Measurements from ENCODE around the gene FBXO33.

FBXO33 gene

DNA sequence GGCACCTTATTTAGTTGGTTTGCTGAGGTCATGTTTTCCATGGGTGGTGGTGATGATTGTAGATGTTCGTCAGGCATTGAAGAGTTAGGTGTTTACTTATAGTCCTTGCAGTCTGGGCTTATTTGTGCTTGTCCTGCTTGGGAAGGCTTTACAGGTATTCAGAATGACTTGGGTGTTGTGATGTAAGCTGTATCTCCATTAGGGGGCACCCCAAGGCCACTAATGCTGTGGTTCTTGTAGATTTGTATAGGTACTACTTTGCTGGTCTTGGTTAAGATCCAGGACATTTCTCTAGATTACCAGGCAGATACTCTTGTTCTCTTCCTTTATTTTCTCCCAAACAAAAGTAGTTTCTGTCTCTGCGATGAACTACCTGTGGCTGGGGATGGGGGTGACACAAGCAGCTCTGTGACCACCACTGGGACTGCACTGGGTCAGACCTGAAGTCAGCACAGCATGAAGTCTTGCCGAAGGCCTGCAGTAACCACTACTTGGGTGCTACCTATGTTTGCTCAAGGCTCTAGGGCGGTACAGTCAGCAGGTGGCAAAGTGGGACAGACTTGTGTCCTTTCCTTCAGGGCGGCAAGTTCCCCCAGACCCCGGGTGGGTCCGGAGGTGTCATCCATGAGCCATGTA is 35.8 kb upstream of the FBXO33 start:
- H3K4me3 ChIP-seq (ENCODE audit: low read depth, low read length): no peak overlapping the region
- H2AFZ ChIP-seq: no peak overlapping the region
- H3K4me1 ChIP-seq: no peaks in the 10 kb centered on the region
- H3K27me3 ChIP-seq (ENCODE audit: control insufficient read depth, insufficient read depth, low read length): no peaks in the 10 kb centered on the region
- TF ChIP-seq, protein P1, sequence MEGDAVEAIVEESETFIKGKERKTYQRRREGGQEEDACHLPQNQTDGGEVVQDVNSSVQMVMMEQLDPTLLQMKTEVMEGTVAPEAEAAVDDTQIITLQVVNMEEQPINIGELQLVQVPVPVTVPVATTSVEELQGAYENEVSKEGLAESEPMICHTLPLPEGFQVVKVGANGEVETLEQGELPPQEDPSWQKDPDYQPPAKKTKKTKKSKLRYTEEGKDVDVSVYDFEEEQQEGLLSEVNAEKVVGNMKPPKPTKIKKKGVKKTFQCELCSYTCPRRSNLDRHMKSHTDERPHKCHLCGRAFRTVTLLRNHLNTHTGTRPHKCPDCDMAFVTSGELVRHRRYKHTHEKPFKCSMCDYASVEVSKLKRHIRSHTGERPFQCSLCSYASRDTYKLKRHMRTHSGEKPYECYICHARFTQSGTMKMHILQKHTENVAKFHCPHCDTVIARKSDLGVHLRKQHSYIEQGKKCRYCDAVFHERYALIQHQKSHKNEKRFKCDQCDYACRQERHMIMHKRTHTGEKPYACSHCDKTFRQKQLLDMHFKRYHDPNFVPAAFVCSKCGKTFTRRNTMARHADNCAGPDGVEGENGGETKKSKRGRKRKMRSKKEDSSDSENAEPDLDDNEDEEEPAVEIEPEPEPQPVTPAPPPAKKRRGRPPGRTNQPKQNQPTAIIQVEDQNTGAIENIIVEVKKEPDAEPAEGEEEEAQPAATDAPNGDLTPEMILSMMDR (IDR thresholded peaks at IDR 0.05): no peak
- H3K36me3 ChIP-seq (ENCODE audit: control insufficient read depth, insufficient read depth, low read length): no peaks in the 10 kb centered on the region
- H3K4me2 ChIP-seq (ENCODE audit: low read length): no peak overlapping the region
- H3K27ac ChIP-seq: no peak overlapping the region
- H3K9ac ChIP-seq: no peak overlapping the region
- no peaks in the 10 kb centered on the region for H3K9me3 ChIP-seq (ENCODE audit: control insufficient read depth, low read length)
- H3K79me2 ChIP-seq: no peaks in the 10 kb centered on the region

DNA sequence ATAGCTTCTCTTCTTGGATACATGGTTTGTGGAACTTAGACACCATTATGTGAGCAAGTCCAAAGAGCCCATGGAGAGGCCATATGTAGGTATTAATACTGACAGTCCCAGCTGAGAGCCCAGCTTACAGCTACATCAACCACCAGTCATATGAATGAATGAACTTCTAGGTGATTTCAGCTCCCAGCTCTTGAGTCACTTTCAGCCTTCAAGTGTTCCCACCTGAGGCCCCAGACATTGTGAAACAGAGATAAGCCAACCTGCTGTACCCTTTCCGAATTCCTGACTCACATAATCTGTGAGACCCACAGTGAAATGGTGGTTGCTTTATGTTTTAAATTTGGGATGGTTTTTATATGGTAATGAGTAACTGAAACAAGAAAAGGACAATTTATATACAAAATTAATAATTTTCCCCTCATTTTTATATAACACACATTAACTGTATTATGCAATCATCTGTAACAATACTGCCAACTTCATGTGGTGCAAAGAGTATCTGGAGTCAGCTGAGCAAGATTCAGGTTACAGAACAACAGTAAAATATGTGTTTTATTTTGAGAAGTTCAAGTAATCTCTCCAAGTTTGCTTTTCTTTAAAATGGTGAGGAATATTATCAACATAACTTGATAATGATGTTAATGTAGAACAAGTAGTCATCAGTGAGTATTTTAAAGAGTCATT is 27.7 kb upstream of the FBXO33 start:
- H3K9ac ChIP-seq: no peak overlapping the region
- H3K4me2 ChIP-seq (ENCODE audit: low read length): no peak overlapping the region
- no peaks in the 10 kb centered on the region for H3K27me3 ChIP-seq (ENCODE audit: control insufficient read depth, insufficient read depth, low read length)
- no peaks in the 10 kb centered on the region for H3K79me2 ChIP-seq
- H3K4me3 ChIP-seq (ENCODE audit: low read depth, low read length): no peak overlapping the region
- no peaks in the 10 kb centered on the region for H3K36me3 ChIP-seq (ENCODE audit: control insufficient read depth, insufficient read depth, low read length)
- no peak overlapping the region for H2AFZ ChIP-seq
- H3K9me3 ChIP-seq (ENCODE audit: control insufficient read depth, low read length): no peaks in the 10 kb centered on the region
- TF ChIP-seq, protein P1 (IDR thresholded peaks at IDR 0.05): no peak
- no peaks in the 10 kb centered on the region for H3K4me1 ChIP-seq
- H3K27ac ChIP-seq: no peak overlapping the region

DNA sequence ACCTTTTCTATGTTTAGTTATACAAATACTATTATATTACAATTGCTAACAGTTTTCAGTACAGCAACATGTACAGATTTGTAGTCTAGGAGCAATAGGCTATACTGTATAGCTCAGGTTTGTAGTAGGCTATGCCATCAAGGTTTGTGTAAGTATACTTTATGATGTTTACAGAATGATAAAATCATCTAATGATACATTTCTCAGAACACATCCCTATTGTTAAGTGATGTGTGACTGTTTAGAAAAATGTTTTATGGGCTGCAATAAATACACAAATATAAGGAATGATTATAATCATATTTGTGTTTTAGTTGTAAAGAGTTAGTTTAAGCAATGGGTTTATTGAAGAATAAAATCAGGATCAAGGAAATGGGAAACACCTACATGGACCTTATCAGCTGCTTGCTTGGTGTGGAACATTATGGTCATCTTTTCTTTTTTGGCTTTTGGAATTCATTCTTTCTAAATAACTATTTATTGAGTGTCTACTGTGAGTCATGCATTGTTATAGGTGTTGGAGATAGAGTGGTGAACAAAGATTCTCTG is 24.5 kb upstream of the FBXO33 start:
- no peak overlapping the region for H3K27ac ChIP-seq
- no peaks in the 10 kb centered on the region for H3K36me3 ChIP-seq (ENCODE audit: control insufficient read depth, insufficient read depth, low read length)
- H3K4me1 ChIP-seq: no peaks in the 10 kb centered on the region
- H2AFZ ChIP-seq: no peak overlapping the region
- H3K9me3 ChIP-seq (ENCODE audit: control insufficient read depth, low read length): no peaks in the 10 kb centered on the region
- no peak overlapping the region for H3K9ac ChIP-seq
- TF ChIP-seq, protein P1 (IDR thresholded peaks at IDR 0.05): no peak
- H3K4me2 ChIP-seq (ENCODE audit: low read length): no peak overlapping the region
- H3K27me3 ChIP-seq (ENCODE audit: control insufficient read depth, insufficient read depth, low read length): no peaks in the 10 kb centered on the region
- no peak overlapping the region for H3K4me3 ChIP-seq (ENCODE audit: low read depth, low read length)
- no peaks in the 10 kb centered on the region for H3K79me2 ChIP-seq

DNA sequence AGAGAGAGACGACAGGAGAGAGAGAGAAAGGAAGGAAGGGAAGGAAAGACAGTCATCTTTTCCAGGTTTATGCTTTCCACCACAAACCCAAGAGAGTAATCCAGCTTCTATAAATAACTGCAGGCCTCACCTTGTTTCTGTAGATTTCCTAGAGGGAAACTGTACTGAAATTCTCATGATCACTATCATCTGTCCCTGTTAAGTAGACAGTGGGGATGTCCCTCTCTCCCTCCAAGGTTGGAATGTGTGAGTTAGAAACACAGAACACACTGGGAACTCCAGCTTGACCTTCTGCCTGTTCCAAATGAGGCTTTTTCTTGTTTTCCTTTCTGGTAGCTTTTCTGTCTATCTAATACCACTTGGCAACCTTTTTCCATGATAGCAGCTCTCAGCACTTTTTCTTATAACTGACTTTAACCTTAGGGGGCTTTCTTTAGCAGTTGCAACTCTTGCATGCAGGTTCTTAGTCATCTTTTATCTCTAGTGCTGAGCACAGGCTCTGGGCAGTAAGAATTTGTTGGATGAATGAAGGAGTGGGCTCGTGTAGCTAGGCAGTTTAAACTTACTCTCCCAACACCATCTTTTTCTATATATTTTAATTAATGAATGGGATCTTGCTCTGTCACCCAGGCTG is 22.8 kb upstream of the FBXO33 start:
- TF ChIP-seq, protein P1 (IDR thresholded peaks at IDR 0.05): no peak
- Histone ChIP-seq H3K4me2 (ENCODE audit: low read length) (no peak overlapping the region), H3K4me3 (ENCODE audit: low read depth, low read length) (no peak overlapping the region), H3K9ac (no peak overlapping the region), H3K27ac (no peak overlapping the region), H3K9me3 (ENCODE audit: control insufficient read depth, low read length) (no peaks in the 10 kb centered on the region), H2AFZ (no peak overlapping the region), H3K36me3 (ENCODE audit: control insufficient read depth, insufficient read depth, low read length) (no peaks in the 10 kb centered on the region), H3K79me2 (no peaks in the 10 kb centered on the region), H3K27me3 (ENCODE audit: control insufficient read depth, insufficient read depth, low read length) (no peaks in the 10 kb centered on the region), H3K4me1 (no peaks in the 10 kb centered on the region)
